Upper lobe of right lung (tissue), 1 donor: Measurements from ENCODE around the gene KCNE5. TPM values are rescaled to one million over a fixed set of nuclear protein-coding genes. Genes with fewer than 3 reads are reported as not detected.
"Not testable (repeated sequence)": the region's sequence is repeated elsewhere in the genome, so short reads cannot be mapped to it uniquely, and the experiment has no call there.

ENCODE experiments used
- ATAC-seq: fragments of 200-7000 bp; cut with Tn5 transposase; one replicate; pipeline ENCODE4 v1.9.1; 2020; ENCODE audit warnings: mild to moderate bottlenecking, moderate library complexity
- DNase-seq: peaks from one replicate; pipeline ENCODE4 v3.0.0-alpha.2; 2020
- H3K27ac ChIP-seq: fragments of 200-600 bp; one replicate; pipeline ENCODE4 v1.8.0; 2022
- H3K27me3 ChIP-seq: fragments of 200-600 bp; one replicate; pipeline ENCODE4 v1.8.0; 2022; ENCODE audit warnings: mild to moderate bottlenecking
- H3K36me3 ChIP-seq: fragments of 200-600 bp; one replicate; pipeline ENCODE4 v1.8.0; 2022
- H3K4me1 ChIP-seq: fragments of 200-600 bp; one replicate; pipeline ENCODE4 v1.8.0; 2022
- H3K4me3 ChIP-seq: fragments of 200-600 bp; one replicate; pipeline ENCODE4 v1.8.0; 2022; ENCODE audit warnings: mild to moderate bottlenecking
- H3K9me3 ChIP-seq: fragments of 200-600 bp; one replicate; pipeline ENCODE4 v1.8.0; 2022
- intact Hi-C: fragments of 100-400 bp; cut with DNase I; formaldehyde crosslinking; loops from one replicate; pipeline ENCODE4 v1.11.0; 2022
- total RNA-seq: library from RNA; stranded (reverse); fragmentation: NEBNext Ultra II Directional; extraction: Animal tissue kit (Norgen Biotek cat#: 25700); gene quantifications from one replicate; pipeline ENCODE4 v1.2.1, GENCODE V29; 2021
- TF ChIP-seq, protein P1 (sequence below): fragments of 200-600 bp; IDR thresholded peaks from one replicate; pipeline ENCODE4 v1.8.0; 2022; ENCODE audit warnings: antibody characterized with exemption
- donor health status: DM: no; HTN: yes; CAD: no; lungs with severe emphysema.

Gene KCNE5
- total RNA-seq, 1 donor from 2014 or later: not detected

DNA sequence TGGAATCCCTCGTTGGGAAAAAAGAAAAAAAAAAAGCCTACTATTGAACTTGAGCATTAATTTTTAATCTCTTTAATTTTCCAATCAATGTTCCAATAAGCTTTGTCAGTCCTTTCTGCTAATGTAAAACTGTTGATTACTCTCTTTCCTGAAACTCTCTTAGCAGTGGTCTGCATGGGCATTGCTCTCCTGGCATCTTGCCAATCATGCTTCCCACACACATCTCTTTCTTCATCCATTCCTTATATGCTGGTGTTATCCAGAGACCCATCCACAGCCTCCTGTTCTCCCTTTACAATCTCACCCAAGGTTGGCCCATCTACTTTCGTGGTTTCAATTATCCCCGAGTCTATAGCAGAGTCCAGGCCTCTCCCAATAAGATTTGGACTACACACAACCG is 31.8 kb upstream of the KCNE5 start:
- ATAC-seq: no peak
- intact Hi-C loops: no loop called here
- no peak overlapping the region for H3K4me3 ChIP-seq
- TF ChIP-seq, protein P1, sequence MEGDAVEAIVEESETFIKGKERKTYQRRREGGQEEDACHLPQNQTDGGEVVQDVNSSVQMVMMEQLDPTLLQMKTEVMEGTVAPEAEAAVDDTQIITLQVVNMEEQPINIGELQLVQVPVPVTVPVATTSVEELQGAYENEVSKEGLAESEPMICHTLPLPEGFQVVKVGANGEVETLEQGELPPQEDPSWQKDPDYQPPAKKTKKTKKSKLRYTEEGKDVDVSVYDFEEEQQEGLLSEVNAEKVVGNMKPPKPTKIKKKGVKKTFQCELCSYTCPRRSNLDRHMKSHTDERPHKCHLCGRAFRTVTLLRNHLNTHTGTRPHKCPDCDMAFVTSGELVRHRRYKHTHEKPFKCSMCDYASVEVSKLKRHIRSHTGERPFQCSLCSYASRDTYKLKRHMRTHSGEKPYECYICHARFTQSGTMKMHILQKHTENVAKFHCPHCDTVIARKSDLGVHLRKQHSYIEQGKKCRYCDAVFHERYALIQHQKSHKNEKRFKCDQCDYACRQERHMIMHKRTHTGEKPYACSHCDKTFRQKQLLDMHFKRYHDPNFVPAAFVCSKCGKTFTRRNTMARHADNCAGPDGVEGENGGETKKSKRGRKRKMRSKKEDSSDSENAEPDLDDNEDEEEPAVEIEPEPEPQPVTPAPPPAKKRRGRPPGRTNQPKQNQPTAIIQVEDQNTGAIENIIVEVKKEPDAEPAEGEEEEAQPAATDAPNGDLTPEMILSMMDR: no peak
- no peak for DNase-seq
- no peaks in the 10 kb centered on the region for H3K4me1 ChIP-seq
- peaks cover 18% of the 10 kb centered on the region for H3K36me3 ChIP-seq
- no peaks in the 10 kb centered on the region for H3K27me3 ChIP-seq
- H3K9me3 ChIP-seq: no peaks in the 10 kb centered on the region
- no peak overlapping the region for H3K27ac ChIP-seq

DNA sequence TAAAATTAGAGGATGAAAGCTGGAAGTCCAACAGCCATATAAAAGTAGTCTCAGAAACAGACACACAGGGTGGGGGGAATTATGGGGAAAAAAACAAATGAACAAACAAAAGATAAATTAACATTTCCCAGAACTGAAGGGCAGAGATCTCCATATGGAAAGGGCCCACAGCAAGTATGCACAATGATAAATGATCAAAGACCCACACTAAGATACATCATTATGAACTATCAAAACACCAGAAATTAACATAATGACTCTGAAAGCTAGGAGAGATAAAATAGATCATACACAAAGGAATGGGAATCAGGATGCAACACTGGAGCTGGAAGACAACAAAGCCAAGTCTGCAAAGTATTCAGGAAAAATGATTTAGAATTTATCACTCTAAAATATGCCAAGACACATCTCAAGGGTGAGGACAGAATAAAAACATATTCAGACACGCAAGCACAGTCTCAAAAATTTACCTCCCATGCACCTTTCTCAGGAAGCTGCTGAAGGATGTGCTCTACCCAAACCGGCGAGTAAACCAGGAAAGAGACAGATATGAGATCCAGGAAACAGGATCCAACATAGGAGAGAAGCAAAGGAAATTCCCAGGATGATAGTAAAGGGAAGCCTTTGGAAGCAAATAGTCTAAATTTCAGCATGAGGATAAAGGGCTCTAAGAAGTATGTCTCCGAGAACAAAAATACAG is 30.7 kb upstream of the KCNE5 start:
- Histone ChIP-seq H3K36me3 (peaks cover 9% of the 10 kb centered on the region), H3K9me3 (no peaks in the 10 kb centered on the region), H3K4me1 (no peaks in the 10 kb centered on the region), H3K27me3 (no peaks in the 10 kb centered on the region), H3K27ac (no peak overlapping the region), H3K4me3 (no peak overlapping the region)
- TF ChIP-seq, protein P1: no peak
- no peak for ATAC-seq
- DNase-seq: no peak
- intact Hi-C loops: no loop called here

DNA sequence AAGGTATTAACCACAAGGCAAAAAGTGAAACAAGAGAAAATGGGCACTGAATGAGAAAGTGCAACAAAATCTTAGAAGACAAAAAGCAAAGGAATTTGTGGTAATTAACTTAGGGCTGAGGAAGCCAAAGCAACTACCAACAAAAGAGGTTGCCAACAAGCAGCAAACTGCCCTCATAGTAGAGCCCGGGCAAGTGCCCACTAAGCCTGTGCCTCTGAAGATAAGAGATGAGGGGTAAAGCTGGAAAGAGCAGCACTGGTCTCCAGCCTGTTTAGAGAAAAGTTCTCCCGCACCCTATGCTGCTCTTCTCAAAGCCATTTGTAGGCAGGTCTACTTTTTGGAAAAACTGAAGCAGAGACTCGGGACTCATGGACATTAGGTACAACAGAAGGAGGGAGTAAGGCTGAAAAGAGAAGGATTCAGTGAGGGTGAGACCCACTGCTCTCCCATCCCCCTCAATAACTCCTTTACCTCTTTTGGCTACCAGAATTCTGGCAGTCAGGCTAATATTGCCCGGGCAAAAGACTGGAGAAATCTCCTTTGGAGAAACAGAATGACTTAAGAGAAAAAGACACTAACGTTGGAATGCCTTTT is 29.6 kb upstream of the KCNE5 start:
- H3K9me3 ChIP-seq: no peaks in the 10 kb centered on the region
- TF ChIP-seq, protein P1: no peak
- no peak for ATAC-seq
- no peak for DNase-seq
- H3K4me1 ChIP-seq: no peaks in the 10 kb centered on the region
- peaks cover 9% of the 10 kb centered on the region for H3K36me3 ChIP-seq
- intact Hi-C loops: no loop called here
- no peaks in the 10 kb centered on the region for H3K27me3 ChIP-seq
- no peak overlapping the region for H3K27ac ChIP-seq
- H3K4me3 ChIP-seq: no peak overlapping the region

DNA sequence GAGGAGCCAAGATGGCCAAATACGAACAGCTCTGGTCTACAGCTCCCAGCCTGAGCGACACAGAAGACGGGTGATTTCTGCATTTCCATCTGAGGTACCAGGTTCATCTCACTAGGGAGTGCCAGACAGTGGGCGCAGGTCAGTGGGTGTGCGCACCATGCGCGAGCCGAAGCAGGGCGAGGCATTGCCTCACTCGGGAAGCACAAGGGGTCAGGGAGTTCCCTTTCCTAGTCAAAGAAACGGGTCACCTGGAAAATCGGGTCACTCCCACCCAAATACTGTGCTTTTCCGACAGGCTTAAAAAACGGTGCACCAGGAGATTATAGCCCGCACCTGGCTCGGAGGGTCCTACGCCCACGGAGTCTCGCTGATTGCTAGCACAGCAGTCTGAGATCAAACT is 19.7 kb upstream of the KCNE5 start:
- H3K9me3 ChIP-seq, DNase-seq, intact Hi-C loops, ATAC-seq, H3K4me3 ChIP-seq, H3K27me3 ChIP-seq, H3K36me3 ChIP-seq, H3K27ac ChIP-seq, H3K4me1 ChIP-seq: not testable (repeated sequence)

DNA sequence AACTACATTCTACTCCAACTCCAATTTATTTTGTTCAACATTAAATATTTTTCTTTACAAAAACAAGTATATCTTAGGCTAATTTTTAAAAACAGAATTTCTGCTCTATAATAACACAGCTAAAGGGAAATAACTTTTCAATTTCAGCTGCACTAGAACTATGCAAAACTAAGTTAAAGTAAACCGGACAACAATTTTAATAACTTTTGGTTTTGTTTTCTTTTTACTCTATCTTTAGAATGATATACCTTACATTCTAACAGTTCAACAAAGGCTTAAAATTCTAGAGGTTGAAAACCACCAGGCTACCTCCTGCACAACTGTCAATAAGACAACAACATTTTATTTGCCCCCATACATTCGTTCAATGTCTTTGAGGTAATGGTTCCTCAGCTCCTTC is 18.7 kb upstream of the KCNE5 start:
- Histone ChIP-seq H3K36me3 (no peaks in the 10 kb centered on the region), H3K4me1 (no peaks in the 10 kb centered on the region), H3K4me3 (no peak overlapping the region), H3K27ac (no peak overlapping the region), H3K9me3 (no peaks in the 10 kb centered on the region), H3K27me3 (no peaks in the 10 kb centered on the region)
- no peak for DNase-seq
- TF ChIP-seq, protein P1: no peak
- no peak for ATAC-seq
- intact Hi-C loops: no loop called here

DNA sequence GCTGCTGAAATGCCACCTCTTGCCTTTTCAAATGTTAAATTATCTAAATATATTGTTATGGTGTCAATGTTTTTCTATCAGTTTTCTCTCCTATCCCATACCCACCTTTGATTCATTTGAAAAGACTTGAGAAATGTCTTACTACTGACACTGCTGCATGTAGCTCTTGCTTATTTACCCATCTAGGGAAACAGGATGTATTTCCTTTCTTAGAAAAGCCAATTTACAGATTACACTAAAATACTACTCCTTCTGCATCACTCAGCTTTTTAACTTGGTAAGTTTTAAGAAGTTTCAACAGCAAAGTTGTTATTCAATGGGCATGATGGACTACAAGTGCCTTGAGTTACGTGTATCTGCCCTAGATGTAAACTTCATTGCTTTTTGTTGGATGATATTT is 13.2 kb upstream of the KCNE5 start:
- Histone ChIP-seq H3K9me3 (no peaks in the 10 kb centered on the region), H3K27ac (no peak overlapping the region), H3K27me3 (no peaks in the 10 kb centered on the region), H3K36me3 (no peaks in the 10 kb centered on the region), H3K4me1 (no peaks in the 10 kb centered on the region), H3K4me3 (no peak overlapping the region)
- intact Hi-C loops: loop anchor here (10.0 kb wide), 1 partner anchor 153 kb away; the partner anchor contains the start of gene GUCY2F
- TF ChIP-seq, protein P1: no peak
- ATAC-seq: no peak
- DNase-seq: no peak

DNA sequence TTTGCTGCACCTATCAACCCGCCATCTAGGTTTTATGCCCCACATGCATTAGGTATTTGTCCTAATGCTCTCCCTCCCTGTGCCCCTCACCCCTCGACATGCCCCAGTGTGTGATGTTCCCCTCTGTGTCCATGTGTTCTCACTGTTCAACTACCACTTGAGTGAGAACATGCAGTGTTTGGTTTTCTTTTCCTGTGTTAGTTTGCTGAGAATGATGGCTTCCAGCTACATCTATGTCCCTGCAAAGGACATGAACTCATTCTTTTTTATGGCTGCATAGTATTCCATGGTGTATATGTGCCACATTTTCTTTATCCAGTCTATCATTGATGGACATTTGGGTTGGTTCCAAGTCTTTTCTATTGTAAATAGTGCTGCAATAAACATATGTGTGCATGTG is 12.5 kb upstream of the KCNE5 start:
- intact Hi-C loops: loop anchor here (10.0 kb wide), 1 partner anchor 153 kb away; the partner anchor contains the start of gene GUCY2F

More for the DNA sequence above, 12.5 kb upstream of the KCNE5 start:
- H3K36me3 ChIP-seq, H3K9me3 ChIP-seq, DNase-seq, H3K4me1 ChIP-seq, H3K4me3 ChIP-seq, ATAC-seq, H3K27me3 ChIP-seq, H3K27ac ChIP-seq: not testable (repeated sequence)
